ENCODE measurements around the gene ACTA2. TPM values are rescaled to one million over a fixed set of nuclear protein-coding genes. Genes with fewer than 3 reads are reported as not detected.

ACTA2 gene
- total RNA-seq, 1 experiment from 2014 or later: not detected

- no peaks in the 10 kb centered on the region for H3K27me3 ChIP-seq (ENCODE audit: low read length)
- no peak for DNase-seq
Measured at GRCh38 chr10:88994019-88994418, 41.4 kb upstream of the ACTA2 start.

DNA sequence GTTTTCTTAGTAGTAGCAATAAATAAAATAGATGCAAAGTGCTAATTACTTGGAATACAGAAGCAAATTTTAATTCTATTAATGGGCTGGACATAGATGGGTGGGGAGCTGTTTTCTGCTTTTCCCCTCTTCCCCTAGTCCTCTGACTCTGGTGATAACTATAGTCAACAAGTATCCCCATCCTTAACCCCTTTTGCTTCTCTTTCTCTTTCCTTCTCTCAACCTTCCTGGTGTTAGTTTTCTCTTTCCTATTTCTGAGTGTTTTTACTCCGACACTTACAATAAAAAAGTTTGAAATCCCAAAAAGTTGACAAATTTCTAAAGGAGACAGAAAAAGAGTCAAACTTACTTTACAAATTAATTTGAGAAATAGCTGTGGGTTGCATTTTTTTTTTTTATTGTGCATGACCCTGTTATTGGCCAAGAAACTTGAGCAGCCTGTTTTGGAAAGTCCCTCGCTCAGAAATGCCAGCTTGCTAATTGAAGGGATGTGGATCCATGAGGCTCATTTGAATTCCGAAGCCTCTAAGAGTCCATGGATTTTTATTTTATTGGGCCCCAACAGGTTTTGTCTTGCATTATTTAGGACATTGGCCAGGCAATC is 40.5 kb upstream of the ACTA2 start:
- POLR2A ChIA-PET (ENCODE audit: unreplicated experiment): no interaction called here

More at GRCh38 chr10:88994019-88994418, 41.4 kb upstream of the ACTA2 start:
- Histone ChIP-seq H3K27ac (ENCODE audit: low read length) (no peak overlapping the region), H3F3A (ENCODE audit: low read length, unreplicated experiment) (no peaks in the 10 kb centered on the region), H3K4me2 (ENCODE audit: low read length) (no peak overlapping the region), H3K4me3 (ENCODE audit: low read length) (no peak overlapping the region), H3K36me3 (ENCODE audit: low read depth, low read length) (no peaks in the 10 kb centered on the region), H3K9me3 (ENCODE audit: low read length) (no peaks in the 10 kb centered on the region), H3K4me1 (ENCODE audit: insufficient read depth, low read length) (peaks cover 28% of the 10 kb centered on the region), H3K79me2 (ENCODE audit: low read length) (0 out of 2 replicates have a peak, but pooled peaks cover 3% of the 10 kb centered on the region), H2AFZ (ENCODE audit: low read length) (no peak overlapping the region), H4K20me1 (ENCODE audit: low read length) (no peaks in the 10 kb centered on the region), H3K9me2 (replicated peaks; ENCODE audit: low read length) (no peaks in the 10 kb centered on the region), H3K9ac (ENCODE audit: low read length) (no peak overlapping the region)
- ATAC-seq: no peak
- POLR2A ChIA-PET (ENCODE audit: unreplicated experiment): no interaction called here
- CTCF ChIA-PET: interaction anchor here (0.6 kb wide), 1 partner anchor 1055 kb away, joined by 3 read pairs; no protein-coding TSS in a partner anchor
- BruUV-seq (replicated peaks): no TSS peak
- TF ChIP-seq EZH2 (IDR thresholded peaks at IDR 0.05; ENCODE audit: low read length, unreplicated experiment) (no peak), CTCF (conservative IDR thresholded peaks at IDR 0.05; ENCODE audit: low read depth, low read length) (no peak)
- intact Hi-C loops (cut with micrococcal nuclease): loop anchor here (5.0 kb wide), 1 partner anchor 112 kb away; the partner anchor contains the start of gene STAMBPL1

More for the DNA sequence above, 40.5 kb upstream of the ACTA2 start:
- no peaks in the 10 kb centered on the region for H3K9me2 ChIP-seq (replicated peaks; ENCODE audit: low read length)
- DNase-seq (peak; percentile 31), ATAC-seq (no peak)
- no peaks in the 10 kb centered on the region for H3F3A ChIP-seq (ENCODE audit: low read length, unreplicated experiment)
- H3K4me3 ChIP-seq (ENCODE audit: low read length): peak overlapping the region; percentile 41
- TF ChIP-seq EZH2 (IDR thresholded peaks at IDR 0.05; ENCODE audit: low read length, unreplicated experiment): no peak
- no peak for TF ChIP-seq EZH2phosphoT487 (IDR thresholded peaks at IDR 0.05; ENCODE audit: borderline replicate concordance, low read length)
- no peak for TF ChIP-seq CTCF (conservative IDR thresholded peaks at IDR 0.05; ENCODE audit: low read depth, low read length)
- no peak overlapping the region for H2AFZ ChIP-seq (ENCODE audit: low read length)
- 0 out of 2 replicates have a peak, but pooled peaks cover 3% of the 10 kb centered on the region for H3K79me2 ChIP-seq (ENCODE audit: low read length)
- CTCF ChIA-PET: interaction anchor here (0.7 kb wide), 1 partner anchor 60 kb away, joined by 3 read pairs; no protein-coding TSS in a partner anchor
- peaks cover 28% of the 10 kb centered on the region for H3K4me1 ChIP-seq (ENCODE audit: insufficient read depth, low read length)
- H3K27ac ChIP-seq (ENCODE audit: low read length): no peak overlapping the region
- H3K36me3 ChIP-seq (ENCODE audit: low read depth, low read length): no peaks in the 10 kb centered on the region
- intact Hi-C loops (cut with micrococcal nuclease): loop anchor here (5.0 kb wide), 1 partner anchor 111 kb away; the partner anchor contains the start of gene STAMBPL1
- no peaks in the 10 kb centered on the region for H3K9me3 ChIP-seq (ENCODE audit: low read length)
- no TSS peak for BruUV-seq (replicated peaks)
- H4K20me1 ChIP-seq (ENCODE audit: low read length): no peaks in the 10 kb centered on the region
- no peak overlapping the region for H3K9ac ChIP-seq (ENCODE audit: low read length)
- peak overlapping the region; percentile 76 for H3K4me2 ChIP-seq (ENCODE audit: low read length)
- H3K27me3 ChIP-seq (ENCODE audit: low read length): no peaks in the 10 kb centered on the region
